Measurements from ENCODE around the gene DLGAP1.
"Not testable (repeated sequence)": the region's sequence is repeated elsewhere in the genome, so short reads cannot be mapped to it uniquely, and the experiment has no call there.

The DLGAP1 gene

GRCh38 chr18:4077204-4077603, 377.9 kb downstream of the DLGAP1 start:
- Histone ChIP-seq H3K4me3 (ENCODE audit: insufficient read depth, low read depth, low read length) (no peak overlapping the region), H3K27ac (ENCODE audit: insufficient read depth, low read depth, low read length, poor library complexity, severe bottlenecking) (no peak overlapping the region), H3K9me3 (ENCODE audit: control insufficient read depth, low read length) (no peaks in the 10 kb centered on the region), H3K27me3 (ENCODE audit: control insufficient read depth, insufficient read depth, low read length, poor library complexity, severe bottlenecking) (no peaks in the 10 kb centered on the region), H3K4me1 (ENCODE audit: control insufficient read depth, insufficient read depth, low read length) (peaks cover 7% of the 10 kb centered on the region), H3K36me3 (ENCODE audit: control insufficient read depth, insufficient read depth, low read length) (no peaks in the 10 kb centered on the region)
- WGBS, 2 experiments = 77 to 79% methylated on average over 1 of the region's 2 CpGs

GRCh38 chr18:4074647-4075046, 380.5 kb downstream of the DLGAP1 start:
- H3K27ac ChIP-seq (ENCODE audit: insufficient read depth, low read depth, low read length, poor library complexity, severe bottlenecking) = no peak overlapping the region
- H3K36me3 ChIP-seq (ENCODE audit: control insufficient read depth, insufficient read depth, low read length) = no peaks in the 10 kb centered on the region
- H3K4me1 ChIP-seq (ENCODE audit: control insufficient read depth, insufficient read depth, low read length) = peaks cover 7% of the 10 kb centered on the region
- no peaks in the 10 kb centered on the region for H3K9me3 ChIP-seq (ENCODE audit: control insufficient read depth, low read length)
- 100% methylated on average over 3 of the region's 3 CpGs for WGBS, 2 experiments
- H3K27me3 ChIP-seq (ENCODE audit: control insufficient read depth, insufficient read depth, low read length, poor library complexity, severe bottlenecking) = no peaks in the 10 kb centered on the region
- no peak overlapping the region for H3K4me3 ChIP-seq (ENCODE audit: insufficient read depth, low read depth, low read length)

GRCh38 chr18:4069183-4069582, 385.9 kb downstream of the DLGAP1 start:
- H3K27me3 ChIP-seq (ENCODE audit: control insufficient read depth, insufficient read depth, low read length, poor library complexity, severe bottlenecking) = no peaks in the 10 kb centered on the region
- H3K27ac ChIP-seq (ENCODE audit: insufficient read depth, low read depth, low read length, poor library complexity, severe bottlenecking) = no peak overlapping the region
- no peaks in the 10 kb centered on the region for H3K4me1 ChIP-seq (ENCODE audit: control insufficient read depth, insufficient read depth, low read length)
- WGBS, 2 experiments = 79% methylated on average over 6 of the region's 6 CpGs
- peaks cover 2% of the 10 kb centered on the region for H3K36me3 ChIP-seq (ENCODE audit: control insufficient read depth, insufficient read depth, low read length)
- H3K9me3 ChIP-seq (ENCODE audit: control insufficient read depth, low read length) = peaks cover 3% of the 10 kb centered on the region
- no peak overlapping the region for H3K4me3 ChIP-seq (ENCODE audit: insufficient read depth, low read depth, low read length)

- no peaks in the 10 kb centered on the region for H3K4me1 ChIP-seq (ENCODE audit: control insufficient read depth, insufficient read depth, low read length)
- H3K36me3 ChIP-seq (ENCODE audit: control insufficient read depth, insufficient read depth, low read length) = peaks cover 2% of the 10 kb centered on the region
- 64 to 68% methylated on average over 4 of the region's 5 CpGs for WGBS, 2 experiments
- no peaks in the 10 kb centered on the region for H3K27me3 ChIP-seq (ENCODE audit: control insufficient read depth, insufficient read depth, low read length, poor library complexity, severe bottlenecking)
- peaks cover 3% of the 10 kb centered on the region for H3K9me3 ChIP-seq (ENCODE audit: control insufficient read depth, low read length)
- H3K4me3 ChIP-seq (ENCODE audit: insufficient read depth, low read depth, low read length) = no peak overlapping the region
- H3K27ac ChIP-seq (ENCODE audit: insufficient read depth, low read depth, low read length, poor library complexity, severe bottlenecking) = no peak overlapping the region
Measured at GRCh38 chr18:4068552-4069158, 386.5 kb downstream of the DLGAP1 start.

GRCh38 chr18:4063545-4063944, 391.6 kb downstream of the DLGAP1 start:
- H3K9me3 ChIP-seq (ENCODE audit: control insufficient read depth, low read length) = peaks cover 3% of the 10 kb centered on the region
- H3K27ac ChIP-seq (ENCODE audit: insufficient read depth, low read depth, low read length, poor library complexity, severe bottlenecking) = no peak overlapping the region
- H3K4me1 ChIP-seq (ENCODE audit: control insufficient read depth, insufficient read depth, low read length) = no peaks in the 10 kb centered on the region

GRCh38 chr18:4060427-4061281, 394.5 kb downstream of the DLGAP1 start:
- no peaks in the 10 kb centered on the region for H3K4me1 ChIP-seq (ENCODE audit: control insufficient read depth, insufficient read depth, low read length)
- H3K9me3 ChIP-seq (ENCODE audit: control insufficient read depth, low read length) = no peaks in the 10 kb centered on the region
- H3K4me3 ChIP-seq (ENCODE audit: insufficient read depth, low read depth, low read length) = no peak overlapping the region
- H3K36me3 ChIP-seq (ENCODE audit: control insufficient read depth, insufficient read depth, low read length) = peaks cover 3% of the 10 kb centered on the region
- no peak overlapping the region for H3K27ac ChIP-seq (ENCODE audit: insufficient read depth, low read depth, low read length, poor library complexity, severe bottlenecking)
- H3K27me3 ChIP-seq (ENCODE audit: control insufficient read depth, insufficient read depth, low read length, poor library complexity, severe bottlenecking) = no peaks in the 10 kb centered on the region
- 87 to 88% methylated on average over 4 of the region's 5 CpGs for WGBS, 2 experiments

More at GRCh38 chr18:4063545-4063944, 391.6 kb downstream of the DLGAP1 start:
- H3K36me3 ChIP-seq (ENCODE audit: control insufficient read depth, insufficient read depth, low read length) = peaks cover 5% of the 10 kb centered on the region
- H3K4me3 ChIP-seq (ENCODE audit: insufficient read depth, low read depth, low read length) = no peak overlapping the region
- H3K27me3 ChIP-seq (ENCODE audit: control insufficient read depth, insufficient read depth, low read length, poor library complexity, severe bottlenecking) = no peaks in the 10 kb centered on the region

- H3K4me3 ChIP-seq (ENCODE audit: insufficient read depth, low read depth, low read length) = no peak overlapping the region
- no peaks in the 10 kb centered on the region for H3K4me1 ChIP-seq (ENCODE audit: control insufficient read depth, insufficient read depth, low read length)
- peaks cover 3% of the 10 kb centered on the region for H3K36me3 ChIP-seq (ENCODE audit: control insufficient read depth, insufficient read depth, low read length)
- H3K27me3 ChIP-seq (ENCODE audit: control insufficient read depth, insufficient read depth, low read length, poor library complexity, severe bottlenecking) = no peaks in the 10 kb centered on the region
- 89 to 96% methylated on average over 1 of the region's 1 CpG for WGBS, 2 experiments
- no peak overlapping the region for H3K27ac ChIP-seq (ENCODE audit: insufficient read depth, low read depth, low read length, poor library complexity, severe bottlenecking)
- H3K9me3 ChIP-seq (ENCODE audit: control insufficient read depth, low read length) = no peaks in the 10 kb centered on the region
Measured at GRCh38 chr18:4058179-4058578, 396.9 kb downstream of the DLGAP1 start.

GRCh38 chr18:4040391-4041092, 414.6 kb downstream of the DLGAP1 start:
- Histone ChIP-seq H3K27ac (ENCODE audit: insufficient read depth, low read depth, low read length, poor library complexity, severe bottlenecking) (no peak overlapping the region), H3K36me3 (ENCODE audit: control insufficient read depth, insufficient read depth, low read length) (no peaks in the 10 kb centered on the region), H3K9me3 (ENCODE audit: control insufficient read depth, low read length) (no peaks in the 10 kb centered on the region), H3K4me3 (ENCODE audit: insufficient read depth, low read depth, low read length) (no peak overlapping the region), H3K4me1 (ENCODE audit: control insufficient read depth, insufficient read depth, low read length) (no peaks in the 10 kb centered on the region), H3K27me3 (ENCODE audit: control insufficient read depth, insufficient read depth, low read length, poor library complexity, severe bottlenecking) (no peaks in the 10 kb centered on the region)
- WGBS, 2 experiments = 88 to 90% methylated on average over 5 to 6 of the region's 7 CpGs

GRCh38 chr18:4035521-4035920, 419.6 kb downstream of the DLGAP1 start:
- no peaks in the 10 kb centered on the region for H3K9me3 ChIP-seq (ENCODE audit: control insufficient read depth, low read length)
- no peaks in the 10 kb centered on the region for H3K36me3 ChIP-seq (ENCODE audit: control insufficient read depth, insufficient read depth, low read length)
- no peaks in the 10 kb centered on the region for H3K4me1 ChIP-seq (ENCODE audit: control insufficient read depth, insufficient read depth, low read length)
- no peaks in the 10 kb centered on the region for H3K27me3 ChIP-seq (ENCODE audit: control insufficient read depth, insufficient read depth, low read length, poor library complexity, severe bottlenecking)
- 81 to 83% methylated on average over 6 of the region's 6 CpGs for WGBS, 2 experiments
- H3K27ac ChIP-seq (ENCODE audit: insufficient read depth, low read depth, low read length, poor library complexity, severe bottlenecking) = no peak overlapping the region
- H3K4me3 ChIP-seq (ENCODE audit: insufficient read depth, low read depth, low read length) = no peak overlapping the region

GRCh38 chr18:4034815-4035214, 420.3 kb downstream of the DLGAP1 start:
- H3K4me3 ChIP-seq (ENCODE audit: insufficient read depth, low read depth, low read length); H3K9me3 ChIP-seq (ENCODE audit: control insufficient read depth, low read length); H3K4me1 ChIP-seq (ENCODE audit: control insufficient read depth, insufficient read depth, low read length); H3K27ac ChIP-seq (ENCODE audit: insufficient read depth, low read depth, low read length, poor library complexity, severe bottlenecking); H3K36me3 ChIP-seq (ENCODE audit: control insufficient read depth, insufficient read depth, low read length); H3K27me3 ChIP-seq (ENCODE audit: control insufficient read depth, insufficient read depth, low read length, poor library complexity, severe bottlenecking): not testable (repeated sequence)
- 79 to 96% methylated on average over 4 of the region's 4 CpGs for WGBS, 2 experiments
